HG03045 (cell line): ENCODE data around the gene MIER2.
"Not testable (repeated sequence)": the region's sequence is repeated elsewhere in the genome, so short reads cannot be mapped to it uniquely, and the experiment has no call there.

Experiments
- ATAC-seq: cut with Tn5 transposase; IDR thresholded peaks from one replicate; pipeline ENCODE4 v1.9.1; 2021; ENCODE audit warnings: mild to moderate bottlenecking, moderate library complexity; ENCODE audit not compliant: unreplicated experiment

MIER2 gene

DNA sequence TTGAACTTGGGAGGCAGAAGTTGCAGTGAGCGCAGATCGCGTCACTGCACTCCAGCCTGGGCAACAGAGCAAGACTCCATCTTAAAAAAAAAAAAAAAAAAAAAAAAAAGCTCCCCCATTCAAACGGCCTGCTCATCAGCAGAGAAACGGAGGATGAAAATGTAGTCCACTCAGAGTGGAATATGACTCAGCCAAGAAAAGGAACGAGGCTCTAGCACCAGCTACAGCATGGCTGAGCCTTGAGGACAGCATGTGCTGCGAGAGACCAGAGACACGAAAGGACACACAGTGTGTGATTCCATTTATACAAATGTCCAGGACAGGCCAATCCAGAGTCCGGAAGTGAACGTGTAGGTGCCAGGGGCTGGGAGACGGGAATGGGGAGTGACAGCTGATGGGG is 18.1 kb upstream of the MIER2 start:
- ATAC-seq = no peak

DNA sequence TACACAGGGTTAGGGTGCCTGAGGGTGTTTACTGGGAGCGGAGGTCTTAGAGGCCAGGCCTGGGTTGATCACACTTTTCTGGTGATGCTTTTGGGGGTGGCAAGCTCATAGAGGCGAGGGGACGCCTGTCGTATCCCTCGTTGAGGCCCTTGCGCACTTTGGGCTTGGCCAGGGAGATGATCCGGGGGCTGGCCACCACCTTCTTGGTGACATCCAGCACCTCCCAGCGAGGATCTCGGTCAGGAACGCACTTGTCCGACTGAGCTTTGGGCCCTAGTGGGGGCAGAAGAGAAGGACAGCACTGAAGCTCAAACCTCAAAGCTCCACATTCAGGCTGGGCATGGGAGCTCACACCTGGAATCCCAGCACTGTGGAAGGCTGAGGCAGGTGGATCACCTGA is 17.6 kb upstream of the MIER2 start:
- ATAC-seq = no peak

DNA sequence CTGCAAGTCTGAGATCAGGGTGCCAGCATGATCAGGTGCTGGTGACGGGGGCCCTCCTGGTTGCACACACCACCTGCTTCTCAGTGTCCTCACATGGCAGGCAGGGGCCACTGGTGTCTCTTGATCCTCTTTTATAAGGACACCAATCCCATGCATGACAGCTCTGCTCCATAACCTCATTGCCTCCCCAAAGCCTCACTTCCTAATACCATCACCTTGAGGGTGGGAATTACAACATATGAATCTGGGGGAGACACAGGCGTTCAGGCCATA is 15.0 kb upstream of the MIER2 start:
- no peak for ATAC-seq

DNA sequence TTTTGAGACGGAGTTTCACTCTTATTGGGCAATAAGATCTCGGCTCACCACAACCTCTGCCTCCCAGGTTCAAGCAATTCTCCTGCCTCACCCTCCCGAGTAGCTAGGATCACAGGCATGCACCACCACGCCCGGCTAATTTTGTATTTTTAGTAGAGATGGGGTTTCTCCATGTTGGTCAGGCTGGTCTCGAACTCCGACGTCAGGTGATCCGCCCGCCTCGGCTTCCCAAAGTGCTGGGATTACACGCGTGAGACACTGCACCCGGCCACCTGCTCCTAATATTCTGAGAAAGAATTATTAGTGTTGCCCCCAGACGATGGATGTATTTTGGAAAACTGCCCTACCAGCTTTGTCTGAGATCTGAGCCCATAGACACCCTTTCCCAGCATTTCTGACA is 10.9 kb upstream of the MIER2 start:
- not testable (repeated sequence) for ATAC-seq

DNA sequence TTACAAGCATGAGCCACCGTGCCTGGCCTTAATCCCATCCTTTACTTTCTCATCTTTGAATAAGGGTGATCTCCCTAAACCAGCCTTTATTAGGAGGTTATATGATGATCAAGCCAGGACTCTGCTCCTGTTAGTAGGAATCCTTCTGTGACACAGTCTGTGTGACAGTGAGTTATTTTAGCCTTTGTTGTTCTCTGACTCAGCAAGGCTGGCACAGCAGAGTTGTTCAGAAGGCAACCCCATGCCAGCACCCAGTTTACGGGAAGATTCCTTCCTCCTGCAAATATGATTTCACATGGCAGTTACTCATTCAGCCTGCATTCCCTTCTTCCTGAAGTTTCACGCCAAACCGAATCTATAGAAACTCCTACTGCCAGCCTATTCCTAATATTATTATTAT is 10.5 kb upstream of the MIER2 start:
- ATAC-seq = no peak

DNA sequence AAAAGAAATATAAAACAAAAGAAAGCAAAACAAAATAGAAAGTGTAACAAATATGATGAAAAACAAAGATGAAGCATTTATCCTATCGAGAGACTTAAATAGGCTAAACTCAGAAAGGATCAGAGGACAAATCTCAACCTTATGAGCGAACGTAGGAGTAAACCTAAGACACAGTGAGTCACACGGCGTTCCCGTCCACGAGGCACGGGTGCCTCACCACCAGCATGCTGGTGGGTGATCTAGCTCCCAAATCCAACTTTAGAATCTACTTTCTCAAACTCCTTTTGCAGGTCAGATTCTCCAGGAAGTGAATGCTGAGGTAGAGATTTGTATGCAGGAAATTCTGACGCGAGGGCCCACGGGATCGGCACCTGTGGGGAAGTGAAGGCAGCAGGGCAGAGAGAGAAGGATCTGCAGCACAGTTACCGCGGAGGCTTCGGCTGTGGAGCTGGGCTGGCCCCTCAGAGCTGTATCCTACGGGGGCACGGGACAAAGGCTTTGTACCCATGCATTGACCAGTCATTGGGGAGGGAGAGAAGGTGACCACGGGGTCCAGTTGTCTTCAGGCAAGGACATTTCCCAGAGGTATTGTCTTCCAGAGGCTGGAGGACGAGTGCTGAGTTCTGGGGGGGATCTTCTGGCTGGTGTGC is 7.5 kb upstream of the MIER2 start:
- no peak for ATAC-seq

DNA sequence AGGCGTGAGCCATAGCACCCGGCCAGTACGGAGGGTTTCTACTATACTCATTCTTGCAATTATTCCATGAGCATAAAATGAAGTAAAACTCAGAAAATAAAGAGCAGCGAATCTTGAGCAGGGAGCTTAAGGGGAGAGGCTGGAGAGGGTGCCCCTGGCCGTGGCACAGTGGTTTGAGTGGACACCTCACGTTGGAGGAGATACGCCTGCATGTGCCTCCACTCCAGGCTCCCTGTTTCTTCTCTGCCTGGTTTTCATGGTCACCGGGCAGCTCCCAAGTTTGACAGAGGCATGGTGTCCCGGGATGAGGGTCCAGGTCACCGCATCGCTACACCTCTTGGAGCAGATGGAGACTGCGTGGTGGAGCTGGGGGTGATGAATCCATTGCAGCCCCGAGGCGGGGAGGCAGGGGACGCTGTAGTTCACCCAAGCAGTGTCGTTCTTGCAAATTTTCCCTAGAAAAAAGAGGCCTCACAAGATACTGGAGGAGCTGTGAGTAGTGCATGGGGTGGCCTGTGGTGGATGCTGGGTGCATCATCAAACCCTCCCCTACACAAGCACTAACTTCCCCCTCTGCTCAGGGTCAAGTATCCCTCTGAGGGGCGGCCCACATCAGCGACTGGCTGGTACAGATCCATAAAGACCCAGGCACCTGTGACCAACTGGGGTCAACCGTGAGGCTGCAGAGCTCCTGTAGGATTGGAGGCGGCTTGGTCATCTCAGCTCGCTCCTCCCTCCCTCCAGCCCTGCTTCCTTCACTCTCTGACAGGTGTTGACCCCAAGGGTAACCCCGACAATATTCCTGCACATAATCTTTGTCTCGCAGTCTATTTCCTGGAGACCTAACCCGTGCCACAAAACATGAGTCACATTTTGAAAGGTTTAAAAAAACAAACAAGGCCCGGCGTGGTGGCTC is 3.6 kb upstream of the MIER2 start:
- no peak for ATAC-seq

DNA sequence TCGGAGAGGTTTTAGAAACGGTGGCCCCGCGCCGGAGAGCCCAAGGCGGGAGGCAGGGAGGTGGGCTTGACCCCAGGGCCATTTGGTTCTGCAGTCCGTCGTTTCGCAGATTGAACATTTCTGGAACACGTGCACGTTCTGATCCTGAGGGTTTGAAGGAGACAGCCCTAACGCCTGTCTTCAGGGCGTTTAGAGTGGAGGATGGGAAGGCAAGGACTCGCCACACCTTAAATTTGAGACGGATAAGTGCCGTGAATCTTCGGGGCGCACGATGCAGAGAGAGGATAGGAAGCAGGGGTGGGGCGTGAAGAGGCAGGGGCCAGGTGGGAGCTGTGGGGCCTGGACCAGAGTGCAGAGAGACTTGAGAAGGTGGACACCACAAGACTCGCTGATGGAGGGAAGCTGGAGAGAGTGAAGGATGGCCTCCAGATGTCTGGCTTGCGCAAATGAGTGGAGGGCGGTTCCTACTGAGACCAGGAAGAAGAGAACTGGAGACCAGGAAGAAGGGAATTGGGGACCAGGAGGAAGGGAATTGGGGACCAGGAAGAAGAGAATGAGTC is 804 bp upstream of the MIER2 start:
- no peak for ATAC-seq

DNA sequence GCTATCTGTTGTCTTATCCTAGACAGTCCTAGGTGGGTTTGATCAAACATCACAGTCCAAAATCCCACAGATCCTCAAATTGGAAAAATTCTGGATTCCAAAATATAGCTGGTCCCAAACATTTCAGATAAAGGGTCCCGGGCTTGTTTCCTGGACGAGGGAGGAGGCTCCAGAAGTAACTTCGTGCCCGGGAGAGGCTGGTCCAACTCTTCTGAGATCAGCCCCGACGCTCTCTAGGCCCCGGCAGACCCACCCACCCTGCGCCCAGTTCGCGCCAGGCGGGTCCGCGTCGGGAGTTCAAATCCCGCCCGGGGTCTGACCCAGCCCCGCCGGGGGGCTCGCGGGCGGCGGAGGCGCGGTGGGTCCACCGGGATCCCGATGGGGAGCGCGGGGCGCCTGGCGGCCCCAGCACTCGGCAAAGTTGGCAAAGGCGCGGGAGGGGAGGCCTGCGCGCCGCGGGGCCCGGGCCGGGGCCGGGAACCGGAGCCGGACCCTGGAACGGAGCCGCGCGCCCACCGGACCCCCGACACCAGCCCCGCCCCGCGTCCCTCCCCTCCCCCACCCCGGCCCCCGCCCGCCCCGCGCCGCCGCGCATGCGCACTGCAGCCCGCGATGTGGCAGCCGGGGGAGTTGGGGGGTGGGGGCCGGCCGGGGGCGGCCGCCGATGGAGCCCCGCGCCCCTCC is 513 bp downstream of the MIER2 start:
- ATAC-seq = peak; percentile 39

DNA sequence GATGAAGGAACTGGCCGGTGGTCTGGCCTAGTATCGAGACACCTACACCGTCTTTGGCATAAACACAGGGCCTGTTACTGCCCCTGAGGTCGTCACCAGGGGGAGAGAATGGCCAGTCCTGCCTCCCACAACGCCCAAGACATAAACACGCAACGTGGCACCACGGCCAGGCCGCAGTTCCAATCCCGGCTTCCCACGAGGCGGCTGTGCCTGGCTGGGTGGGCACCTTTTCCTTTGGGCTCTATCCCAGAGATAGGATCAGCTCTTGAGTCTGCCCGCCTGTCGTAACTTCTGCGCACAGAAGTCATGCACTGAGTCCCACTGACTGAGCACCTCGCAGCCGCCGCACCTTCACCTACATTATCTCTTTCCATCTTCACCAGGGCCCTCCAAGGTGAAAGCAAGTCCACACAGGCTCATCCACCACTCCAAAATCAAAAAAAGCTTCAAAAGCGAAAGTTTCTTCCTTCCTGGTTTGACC is 1.1 kb downstream of the MIER2 start:
- ATAC-seq = no peak

DNA sequence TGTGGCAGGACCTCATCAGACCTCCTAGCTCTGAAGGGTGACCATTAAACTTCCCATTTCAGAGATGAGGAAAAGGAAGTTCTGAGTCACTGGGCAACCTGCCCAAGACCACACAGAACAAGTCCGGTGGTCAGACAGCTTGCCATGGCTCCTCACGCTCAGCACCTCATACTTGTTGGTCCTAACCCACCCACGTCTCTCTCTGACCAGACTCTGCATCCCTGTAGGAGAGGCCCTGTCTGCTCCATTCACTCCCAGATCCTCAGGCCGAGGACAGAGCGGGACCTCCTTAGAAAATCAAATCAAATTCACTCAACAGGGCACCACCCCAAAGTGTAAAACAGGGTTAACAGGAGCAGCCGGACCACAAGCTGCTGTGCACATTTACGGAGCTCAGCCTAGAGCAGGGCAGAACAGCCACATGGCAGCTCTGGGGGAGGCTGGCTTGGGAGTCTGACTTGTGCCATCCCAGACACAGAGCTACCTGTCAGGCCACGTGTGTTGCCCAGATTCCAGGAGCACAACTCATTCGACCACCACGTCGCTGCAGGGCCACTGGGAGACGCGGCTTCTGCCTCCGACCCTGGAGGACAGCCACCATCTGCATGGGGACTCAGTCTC is 1.7 kb downstream of the MIER2 start:
- ATAC-seq = no peak

DNA sequence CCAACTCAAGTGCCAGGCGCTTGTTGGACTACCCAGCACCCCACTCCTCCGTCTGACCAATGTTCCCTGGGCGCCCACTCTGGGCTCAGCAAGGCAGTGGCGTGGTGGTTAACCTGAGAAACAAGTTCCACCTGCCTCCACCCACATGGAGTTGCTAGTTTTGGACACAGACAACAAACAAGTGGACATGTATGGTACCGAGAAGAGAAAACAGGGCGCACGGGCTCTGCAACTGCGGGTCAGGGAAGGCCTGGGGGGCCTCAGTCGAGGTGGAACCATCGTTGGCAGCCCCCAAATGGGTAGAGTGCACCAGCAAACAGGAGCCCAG is 2.5 kb downstream of the MIER2 start:
- no peak for ATAC-seq

DNA sequence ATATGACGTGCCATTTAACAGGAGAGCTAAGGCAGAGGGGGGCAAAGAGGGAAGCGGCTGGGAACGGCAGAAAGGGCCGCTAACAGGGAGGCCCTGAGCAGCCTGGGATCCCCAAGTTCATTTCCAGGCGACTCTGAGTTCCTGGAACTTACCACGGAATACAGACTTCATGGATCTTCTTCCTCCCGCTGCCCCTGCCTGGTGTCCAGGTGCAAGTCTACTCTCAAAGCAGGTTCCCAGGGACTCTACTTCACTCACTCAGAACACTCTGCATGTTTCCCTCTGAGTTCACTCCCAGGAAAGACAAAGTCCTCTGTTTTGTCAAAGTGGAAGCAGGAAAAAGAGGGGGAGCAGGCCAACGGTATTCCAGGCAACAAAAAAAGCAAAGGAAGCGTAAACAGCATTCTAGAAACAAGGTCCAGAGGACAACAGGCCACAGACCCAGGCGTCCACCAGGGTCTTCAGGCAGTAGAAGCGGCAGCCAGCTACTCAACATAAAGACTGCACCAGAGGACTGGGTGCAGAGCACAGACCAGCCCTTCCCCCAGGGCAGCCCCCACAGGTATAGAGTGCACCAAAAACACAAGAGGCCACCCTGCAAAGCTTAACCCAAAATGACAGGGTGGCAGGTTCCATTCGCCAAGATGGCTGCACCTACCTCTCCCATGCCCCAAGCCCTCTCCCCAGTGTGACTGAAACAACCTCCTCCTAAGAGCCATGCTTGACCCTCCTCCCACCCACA is 3.0 kb downstream of the MIER2 start:
- no peak for ATAC-seq

DNA sequence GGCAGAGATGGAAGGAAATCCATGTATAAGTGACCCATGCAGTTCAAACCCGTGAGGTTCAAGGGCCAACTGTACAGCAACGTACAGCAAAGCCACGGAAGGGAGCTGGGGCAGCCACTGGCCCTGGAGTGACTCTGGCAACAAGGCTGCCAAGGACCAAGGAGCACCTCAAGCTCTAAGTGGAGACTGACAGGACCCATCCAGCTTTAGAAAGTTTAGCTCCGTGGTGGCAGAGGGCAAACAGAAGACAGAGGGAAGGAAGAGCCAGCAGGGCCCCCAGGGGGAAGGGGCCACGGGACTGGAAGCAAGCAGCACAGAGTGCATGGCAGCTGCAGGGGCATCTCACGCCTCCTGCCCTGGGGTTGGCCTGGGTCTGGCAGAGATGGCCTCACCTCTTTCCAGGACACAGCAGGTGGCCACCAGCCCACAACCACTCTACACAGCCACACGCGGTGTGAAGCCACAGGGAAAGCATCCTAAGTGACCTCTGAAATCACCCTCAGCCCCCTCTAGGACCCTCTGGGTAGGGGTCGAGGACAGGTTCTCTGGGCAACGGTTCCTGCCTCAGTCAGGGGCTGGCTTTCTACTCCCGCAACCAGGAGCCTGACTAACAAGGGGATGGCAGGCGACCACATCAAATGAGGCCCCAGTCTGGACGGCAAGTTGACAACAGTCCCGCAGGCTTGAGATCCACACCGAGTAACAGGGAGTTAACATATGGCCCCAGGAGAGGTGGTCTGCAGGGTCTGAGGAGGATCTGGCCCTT is 3.8 kb downstream of the MIER2 start:
- ATAC-seq = no peak

DNA sequence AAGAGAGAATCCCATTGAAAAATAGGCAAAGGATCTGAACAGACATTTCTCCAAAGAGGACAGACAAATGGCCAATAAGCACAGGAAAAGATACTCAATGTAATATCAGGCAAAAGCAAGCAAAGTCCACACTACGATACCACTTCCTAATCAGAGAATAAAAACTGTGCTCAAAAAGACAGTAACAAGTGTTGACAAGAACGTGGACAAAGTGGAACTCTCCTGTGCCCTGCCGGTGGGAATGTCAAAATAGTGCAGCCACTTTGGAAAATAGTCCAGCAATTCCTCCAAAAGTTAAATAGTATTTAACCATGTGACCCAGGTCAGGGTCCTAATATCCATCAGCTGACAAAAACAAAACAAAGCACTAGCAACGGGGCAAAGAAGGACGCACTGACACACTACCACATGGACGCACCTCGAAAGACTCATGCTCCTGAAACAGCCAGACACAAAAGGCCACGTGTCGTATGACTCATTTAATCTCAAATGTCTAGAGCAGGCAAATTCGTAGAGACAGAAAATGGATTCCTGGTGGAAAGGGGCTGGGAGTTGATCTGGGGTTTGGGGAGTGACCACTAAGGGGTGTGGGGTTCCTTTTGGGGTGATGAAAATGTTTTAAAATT is 5.2 kb downstream of the MIER2 start:
- ATAC-seq = no peak

DNA sequence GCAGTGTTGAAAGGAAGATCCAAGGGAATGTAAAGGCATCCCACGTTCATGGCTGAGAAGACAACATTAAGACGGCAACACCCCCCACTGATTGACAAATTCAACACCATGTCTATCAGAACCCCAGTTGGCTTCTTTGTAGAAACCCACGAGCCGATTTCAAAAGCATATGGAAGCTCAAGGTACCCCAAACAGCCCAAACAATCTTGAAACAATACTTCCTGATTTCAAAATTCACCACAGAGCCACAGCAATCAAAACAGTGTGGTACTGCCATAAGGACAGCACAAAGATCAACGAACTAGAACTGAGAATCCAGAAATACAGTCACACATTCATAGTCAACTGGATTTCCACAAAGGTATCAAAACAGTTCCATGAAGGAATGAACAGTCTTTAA is 6.2 kb downstream of the MIER2 start:
- no peak for ATAC-seq

DNA sequence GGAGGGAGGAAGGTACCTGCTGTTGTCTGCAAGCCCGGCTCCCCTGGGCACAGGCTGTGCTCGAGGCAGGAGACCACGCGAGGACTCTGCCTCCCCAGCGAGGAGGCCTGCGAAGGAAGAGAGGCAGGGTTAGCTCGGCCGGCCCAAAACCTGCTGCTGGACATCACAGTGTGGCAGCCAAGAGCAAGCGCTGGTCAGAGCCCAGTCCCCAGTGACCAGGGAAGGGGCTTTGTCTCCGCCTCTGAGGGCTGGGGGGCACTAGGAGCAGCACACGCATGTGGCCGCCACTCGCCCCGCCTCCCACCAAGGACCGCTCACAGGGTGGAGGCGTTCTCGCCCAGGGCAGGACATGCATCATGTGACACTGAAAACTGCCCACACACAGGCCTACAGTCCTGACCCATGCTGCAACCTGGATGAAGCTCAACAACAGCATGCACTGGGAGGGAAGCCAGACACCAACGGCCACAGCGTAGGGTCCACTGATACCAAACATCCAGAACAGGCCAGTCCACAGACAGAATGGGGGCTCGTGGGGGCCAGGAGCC is 8.5 kb downstream of the MIER2 start:
- ATAC-seq = no peak

DNA sequence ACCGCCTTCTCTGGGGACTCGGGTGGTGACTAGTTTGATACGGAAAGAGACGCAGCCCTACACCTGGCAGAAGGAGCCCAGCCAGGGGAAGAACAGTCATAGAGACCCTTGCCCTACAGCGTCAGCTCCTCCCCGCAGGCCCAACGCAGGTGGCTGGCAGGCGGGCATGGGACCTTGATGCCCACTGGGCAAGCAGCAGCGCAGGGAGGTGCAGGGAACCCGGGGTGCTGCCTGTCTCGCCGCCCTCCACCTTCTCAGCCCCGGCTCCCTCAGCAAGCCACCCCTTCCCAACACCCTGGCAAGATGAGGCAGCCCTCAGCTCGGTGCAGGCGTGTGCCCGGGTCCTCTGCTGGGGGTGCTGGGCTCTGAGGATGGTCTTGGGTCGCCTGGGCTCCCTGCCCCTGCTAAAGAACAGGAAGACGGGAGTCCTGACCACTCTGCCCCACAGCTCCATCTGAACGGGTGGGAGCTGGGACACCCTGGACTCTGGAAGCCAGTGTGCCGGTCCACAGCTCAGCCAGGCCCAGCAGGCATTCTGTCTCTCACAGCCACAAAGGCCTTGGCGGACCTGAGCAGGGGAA is 9.0 kb downstream of the MIER2 start:
- ATAC-seq = no peak

DNA sequence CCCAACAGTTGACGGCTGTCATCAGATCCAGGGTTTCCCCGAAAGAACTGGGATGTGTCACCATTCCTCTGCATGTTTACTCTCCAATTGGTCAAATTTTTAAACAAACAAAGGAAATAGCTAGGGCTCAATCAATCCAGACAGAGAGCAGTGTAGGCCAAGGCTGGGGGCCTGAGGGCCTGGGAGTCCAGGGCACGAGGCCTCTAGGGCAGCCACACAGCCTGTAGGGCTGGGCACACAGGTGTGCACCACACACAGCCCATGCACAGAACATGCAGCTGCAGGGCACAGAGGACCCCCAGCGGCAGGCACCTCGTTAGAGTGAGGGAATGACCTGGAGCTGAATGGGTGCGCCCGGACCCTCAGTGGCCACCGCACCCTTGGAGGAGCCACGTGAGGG is 9.5 kb downstream of the MIER2 start:
- no peak for ATAC-seq
